RCC 7860 (cell line): ENCODE measurements around the gene COPB2.

Source experiments
- DNase-seq: peaks from one replicate; pipeline ENCODE4 v3.0.0-alpha.2; 2015; ENCODE audit warnings: low spot score
- FAIRE-seq: peaks from 2 replicates; lab custom pipeline; 2012; peaks lifted over from hg19 to GRCh38; lab: Jason Lieb, UNC

COPB2 gene

DNA sequence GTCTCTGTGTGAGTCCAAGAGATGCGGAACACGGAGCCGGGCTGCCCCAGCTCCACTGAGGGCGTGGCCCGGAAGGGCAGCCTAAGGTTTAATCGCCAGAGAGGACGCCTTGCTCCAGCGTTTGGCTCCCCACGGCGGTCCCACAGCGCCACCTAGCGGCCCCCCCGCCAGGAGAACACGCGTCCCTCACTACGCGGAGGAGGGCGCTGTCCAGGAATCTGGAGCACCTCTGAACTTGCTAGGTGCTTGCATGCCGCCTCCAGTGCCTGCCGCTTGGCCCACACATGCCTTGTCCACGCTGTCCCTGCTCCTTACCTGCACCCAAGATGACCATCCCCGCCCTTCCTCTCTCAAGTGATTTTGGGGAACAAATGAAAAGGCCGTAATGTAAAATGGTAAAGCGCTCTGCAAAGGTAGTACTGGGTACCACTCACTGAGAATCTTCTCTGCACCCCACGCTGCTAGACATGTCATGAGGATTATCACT, 60.0 kb downstream of the COPB2 start:
- DNase-seq (peak; percentile 70), FAIRE-seq (no peak)

DNA sequence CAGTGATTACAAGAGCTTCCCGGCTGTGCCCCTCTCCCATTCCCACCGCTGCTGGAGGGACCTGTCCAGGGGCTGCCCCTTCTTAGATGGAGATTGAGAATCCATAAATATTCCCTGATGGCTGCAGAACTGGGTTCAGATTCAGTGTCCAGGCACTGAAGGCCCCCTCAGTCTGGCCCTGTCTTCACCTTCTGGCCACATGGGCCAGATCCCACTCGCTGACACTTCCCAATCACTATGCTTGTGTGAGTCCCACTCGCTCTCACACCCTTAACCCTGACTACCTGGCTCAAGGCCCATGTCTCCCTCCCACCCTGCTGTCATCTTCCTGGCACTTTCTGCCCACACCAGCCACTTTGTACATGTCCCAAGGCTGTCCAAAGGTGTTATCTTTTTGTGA, 61.1 kb downstream of the COPB2 start:
- no peak for DNase-seq
- no peak for FAIRE-seq

DNA sequence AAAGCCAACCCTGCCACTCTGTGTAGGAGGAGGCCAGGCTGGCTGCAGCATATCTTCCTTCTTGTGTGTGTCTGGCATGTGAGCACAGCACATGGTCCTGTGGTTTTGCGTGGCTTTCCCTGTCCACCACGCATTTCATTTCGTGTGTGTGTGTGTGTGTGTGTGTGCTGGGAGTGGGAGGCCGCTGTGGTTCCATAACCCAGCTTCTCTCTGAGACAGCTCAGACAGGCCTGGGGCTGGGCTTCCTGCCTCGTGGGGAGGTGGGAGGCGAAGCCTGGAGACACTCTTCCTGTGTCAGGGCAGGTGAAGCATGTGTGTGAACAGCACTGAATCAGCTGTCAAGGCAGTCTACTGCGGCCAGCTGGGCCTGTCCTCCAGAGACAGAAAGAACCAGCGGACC, 61.6 kb downstream of the COPB2 start:
- DNase-seq: no peak
- no peak for FAIRE-seq

DNA sequence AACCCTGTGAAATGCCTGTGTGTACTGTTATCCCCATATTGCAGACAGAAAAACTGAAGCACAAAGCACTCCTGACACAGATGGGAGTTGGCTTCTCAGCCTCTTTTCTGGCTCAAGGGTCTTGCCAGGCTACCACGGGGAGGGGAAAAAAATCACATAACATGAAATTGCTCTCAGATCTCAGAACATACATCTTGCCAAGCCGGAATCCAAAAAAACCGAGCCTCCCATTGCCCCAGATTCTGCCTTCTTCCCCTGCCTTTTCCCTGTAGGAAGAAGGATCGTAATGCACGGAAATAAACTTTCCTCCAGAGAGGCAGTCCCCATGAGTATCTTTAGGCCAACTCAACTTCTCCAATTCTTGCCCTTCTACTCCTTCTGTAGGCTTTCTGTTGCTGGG, 62.2 kb downstream of the COPB2 start:
- no peak for DNase-seq
- FAIRE-seq: no peak

DNA sequence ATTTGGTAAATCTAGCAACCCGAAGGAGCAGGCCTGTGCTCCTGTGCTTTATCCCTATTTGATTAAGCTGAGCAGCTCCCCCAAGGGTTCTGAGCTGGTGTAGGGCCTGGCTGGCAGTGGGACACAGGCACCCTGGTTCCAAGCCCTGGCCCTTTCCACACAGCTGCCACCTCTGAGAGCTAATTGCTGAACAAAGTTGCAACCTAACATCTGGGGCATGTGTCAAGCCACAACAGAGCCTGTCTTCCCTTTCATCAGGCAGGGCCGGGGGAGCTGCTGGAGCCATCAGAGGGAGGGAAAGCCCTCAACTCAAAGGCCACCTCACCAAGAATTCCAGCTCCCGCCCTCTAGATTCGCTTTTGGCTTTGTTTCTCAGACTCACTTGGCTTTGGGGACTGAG, 62.7 kb downstream of the COPB2 start:
- DNase-seq (no peak), FAIRE-seq (no peak)

DNA sequence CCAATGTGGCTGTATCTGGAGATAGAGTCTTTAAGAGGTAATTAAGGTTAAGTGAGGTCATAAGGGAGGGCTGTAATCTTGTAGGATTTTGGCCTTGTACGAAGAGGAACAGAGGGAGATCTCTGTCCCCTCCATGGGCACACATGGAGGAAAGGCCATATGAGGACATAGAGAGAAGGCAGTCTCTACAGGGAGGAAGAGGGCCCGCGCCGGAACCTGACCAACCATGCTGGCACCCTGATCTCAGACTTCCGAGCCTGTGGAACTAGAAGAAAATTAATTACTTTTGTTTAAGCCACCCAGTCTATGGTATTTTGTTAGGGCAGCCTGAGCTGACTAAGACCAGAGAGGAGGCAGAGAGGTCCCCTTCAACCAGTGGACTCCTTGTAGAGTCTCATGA, 63.3 kb downstream of the COPB2 start:
- no peak for DNase-seq
- FAIRE-seq: no peak

DNA sequence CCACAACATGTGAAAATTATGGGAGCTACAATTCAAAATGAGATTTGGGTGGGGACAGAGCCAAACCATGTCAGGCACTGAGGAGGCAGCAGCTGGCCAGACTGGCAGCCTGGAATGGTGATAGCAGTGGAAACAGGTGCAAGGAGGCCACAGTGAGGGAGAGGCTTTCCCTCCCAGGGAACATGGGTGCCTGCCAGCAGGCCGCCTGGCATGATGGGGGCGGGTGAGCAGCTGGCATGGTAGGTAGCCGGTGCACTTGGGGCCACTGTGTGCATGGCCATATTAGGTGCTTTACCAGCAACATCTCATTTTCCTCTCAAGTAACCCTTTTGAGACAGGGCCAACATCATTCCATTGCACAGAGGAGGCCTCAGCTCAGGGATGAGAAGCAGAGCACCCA, 63.9 kb downstream of the COPB2 start:
- no peak for DNase-seq
- no peak for FAIRE-seq

DNA sequence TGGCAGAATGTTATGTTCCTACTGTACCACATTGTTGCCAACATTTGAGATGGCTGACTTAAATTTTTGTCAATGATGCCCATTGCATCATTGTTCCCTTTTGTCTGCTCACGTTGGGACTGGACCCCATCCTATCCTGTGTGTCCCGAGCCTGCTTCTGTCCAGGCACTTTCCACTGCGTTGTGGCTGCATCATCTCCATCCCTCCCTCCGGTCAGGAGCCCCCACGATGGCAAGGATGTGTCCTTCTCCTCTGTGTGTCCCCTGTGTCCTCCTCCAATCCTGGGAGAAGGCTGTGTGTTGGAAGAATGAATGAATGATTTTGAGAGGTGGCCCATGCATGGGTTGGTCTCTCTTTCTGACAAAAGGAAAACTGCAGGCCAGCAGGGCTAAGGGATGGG, 65.0 kb downstream of the COPB2 start:
- FAIRE-seq (no peak), DNase-seq (no peak)

DNA sequence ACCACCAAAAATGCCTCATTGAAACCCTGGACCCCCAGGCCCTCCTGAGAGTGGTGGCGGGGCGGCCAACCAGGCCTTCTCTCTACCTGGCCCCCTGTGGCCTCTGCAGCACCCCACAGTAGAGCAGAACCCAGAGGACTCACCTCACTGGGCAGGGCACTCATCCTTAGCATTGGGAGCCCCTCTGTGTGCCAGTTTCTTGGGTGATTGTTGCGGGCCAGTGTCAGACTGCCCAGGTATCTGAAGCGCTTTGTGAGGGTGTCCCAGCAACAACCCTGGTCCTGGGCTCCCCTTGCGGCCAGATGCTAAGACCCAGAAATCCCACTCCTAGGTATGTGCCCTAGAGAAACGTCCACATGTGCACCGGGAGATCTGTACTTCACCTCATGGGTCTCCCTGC, 66.3 kb downstream of the COPB2 start:
- DNase-seq (no peak), FAIRE-seq (no peak)

DNA sequence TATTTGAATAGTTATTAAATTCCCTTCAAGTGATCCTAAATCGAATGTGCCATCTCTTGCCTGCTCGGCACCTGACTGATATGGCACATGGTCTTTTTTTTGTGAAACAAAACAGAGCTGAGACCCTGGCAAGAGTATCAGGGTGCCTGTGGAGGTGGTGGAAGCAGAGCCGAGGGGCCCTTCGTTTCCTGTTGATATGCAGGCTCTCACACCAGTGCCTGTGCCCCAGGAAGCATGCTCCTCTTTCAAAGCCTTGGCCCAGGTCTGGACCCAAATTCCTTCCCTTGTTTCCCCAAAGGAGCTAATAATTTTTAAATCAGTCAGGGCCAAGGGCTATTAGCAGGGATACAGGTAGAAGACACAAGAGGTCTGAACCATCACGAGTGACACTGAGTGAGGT, 67.1 kb downstream of the COPB2 start:
- no peak for FAIRE-seq
- DNase-seq: no peak

DNA sequence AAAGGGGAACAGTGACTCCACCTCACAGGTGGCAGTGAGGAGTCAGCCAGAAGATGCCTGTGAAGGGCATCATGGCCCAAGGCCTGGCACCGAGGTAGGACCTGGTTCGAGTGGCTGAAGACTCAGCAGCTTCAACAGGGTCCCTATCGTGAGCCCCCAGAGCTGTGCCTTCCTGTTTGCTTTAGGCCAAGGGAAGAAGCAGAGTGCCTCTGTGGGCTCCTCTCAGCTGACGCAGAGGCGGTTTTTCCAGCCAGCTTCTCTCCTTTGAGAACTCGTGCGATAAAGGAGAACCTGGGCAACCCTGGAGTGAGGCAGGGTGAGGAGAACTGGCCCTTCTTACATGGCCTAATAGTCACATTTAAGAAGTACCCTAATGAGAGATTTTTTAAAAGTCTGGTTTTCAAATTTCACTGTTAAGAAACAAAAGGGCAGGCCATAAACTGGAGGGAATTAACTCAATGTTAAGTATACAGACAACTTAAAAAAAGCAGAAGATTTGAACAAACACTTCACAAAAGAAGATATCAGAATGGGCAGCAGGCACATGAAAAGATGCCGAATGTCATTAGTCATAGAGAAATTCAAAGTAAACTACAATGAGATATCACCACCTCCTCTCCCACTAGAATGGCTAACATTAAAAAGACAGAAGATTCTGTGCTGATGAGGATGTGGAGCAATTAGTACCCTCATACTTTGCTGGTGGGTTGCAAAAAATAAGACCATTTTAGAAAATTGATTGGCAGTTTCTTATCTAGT, 68.7 kb downstream of the COPB2 start:
- DNase-seq: no peak
- no peak for FAIRE-seq

DNA sequence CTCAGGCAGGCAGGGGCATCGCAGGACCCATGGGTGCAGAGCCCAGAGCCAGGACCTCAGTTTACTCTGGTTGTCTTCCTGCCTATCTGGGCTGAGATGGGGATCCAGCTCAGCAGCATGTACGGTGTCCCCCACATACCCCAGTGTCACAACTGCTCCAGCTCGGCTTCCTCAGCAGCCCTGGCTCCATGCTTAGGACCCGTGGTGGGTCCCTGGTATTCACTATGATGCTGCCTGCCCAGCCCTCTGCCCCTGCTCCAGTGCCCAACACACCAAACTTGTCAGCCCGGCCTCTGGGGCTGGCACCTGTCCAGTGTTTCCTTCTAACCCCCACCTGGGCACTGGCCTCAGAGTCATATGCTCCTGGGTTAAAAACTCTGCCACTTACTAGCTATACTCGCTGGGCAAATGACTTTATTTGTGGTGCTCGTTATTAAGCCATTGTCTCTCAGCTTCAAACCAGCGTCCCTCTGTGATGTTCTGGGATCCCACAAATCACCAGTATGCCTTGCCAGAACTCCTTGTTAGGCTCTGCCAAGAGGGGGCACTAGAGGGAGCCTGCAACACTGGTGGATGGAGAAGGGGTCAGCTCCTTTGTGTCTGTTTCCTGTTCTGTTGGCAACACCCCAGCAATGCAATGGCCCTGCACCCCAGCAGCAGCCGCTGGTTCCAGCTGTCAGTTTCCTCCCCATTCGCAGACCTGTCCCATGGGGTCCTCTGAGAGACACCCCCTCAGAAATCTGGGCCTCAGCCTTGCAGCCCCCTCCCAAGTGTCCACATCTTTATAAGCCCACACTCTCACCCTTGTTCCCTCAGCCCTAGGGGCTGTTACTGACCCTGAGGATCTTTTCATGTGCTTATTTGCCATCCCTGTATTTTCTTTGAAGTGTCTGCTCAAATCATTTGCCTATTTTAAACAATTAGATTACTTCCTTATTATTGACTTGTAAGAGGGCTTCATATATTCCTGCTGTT, 69.7 kb downstream of the COPB2 start:
- FAIRE-seq (no peak), DNase-seq (no peak)

DNA sequence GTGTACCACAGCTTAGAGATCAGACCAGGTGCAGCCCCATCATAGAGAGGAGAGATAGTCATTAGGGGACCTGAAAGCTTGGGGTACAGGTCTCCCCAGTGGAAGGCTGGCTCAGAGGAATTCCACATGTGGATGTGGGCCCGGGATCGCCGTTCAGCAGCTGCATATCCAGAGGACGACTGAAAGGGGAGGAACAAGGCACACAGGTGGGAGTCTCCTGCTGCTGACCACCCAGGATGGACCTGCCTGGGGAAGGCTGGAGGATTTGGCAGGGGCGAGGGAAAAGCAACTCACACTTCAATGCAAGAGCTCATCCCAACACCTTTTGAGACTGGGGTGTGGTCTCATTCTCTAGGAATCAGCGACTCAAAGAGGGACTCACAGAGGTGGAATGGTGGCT, 70.6 kb downstream of the COPB2 start:
- no peak for FAIRE-seq
- no peak for DNase-seq

DNA sequence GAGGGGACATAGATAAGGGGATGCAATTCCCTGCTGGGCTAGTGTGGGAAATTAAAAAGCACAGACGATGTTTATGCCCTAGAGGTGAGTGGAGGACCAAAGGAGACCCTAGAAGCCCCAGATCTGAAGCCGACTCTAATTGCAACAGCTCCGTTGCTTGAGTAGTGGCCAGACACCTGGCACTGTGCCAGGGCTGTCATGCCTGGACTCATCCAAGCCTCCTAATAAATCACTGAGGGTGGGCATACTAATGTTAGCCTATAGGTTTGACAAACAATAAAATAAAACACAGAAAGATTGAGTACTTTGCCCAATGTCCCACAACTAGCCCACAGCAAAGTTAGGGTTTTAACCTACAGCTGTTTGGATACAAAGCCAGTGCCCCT, 71.0 kb downstream of the COPB2 start:
- DNase-seq (no peak), FAIRE-seq (no peak)

DNA sequence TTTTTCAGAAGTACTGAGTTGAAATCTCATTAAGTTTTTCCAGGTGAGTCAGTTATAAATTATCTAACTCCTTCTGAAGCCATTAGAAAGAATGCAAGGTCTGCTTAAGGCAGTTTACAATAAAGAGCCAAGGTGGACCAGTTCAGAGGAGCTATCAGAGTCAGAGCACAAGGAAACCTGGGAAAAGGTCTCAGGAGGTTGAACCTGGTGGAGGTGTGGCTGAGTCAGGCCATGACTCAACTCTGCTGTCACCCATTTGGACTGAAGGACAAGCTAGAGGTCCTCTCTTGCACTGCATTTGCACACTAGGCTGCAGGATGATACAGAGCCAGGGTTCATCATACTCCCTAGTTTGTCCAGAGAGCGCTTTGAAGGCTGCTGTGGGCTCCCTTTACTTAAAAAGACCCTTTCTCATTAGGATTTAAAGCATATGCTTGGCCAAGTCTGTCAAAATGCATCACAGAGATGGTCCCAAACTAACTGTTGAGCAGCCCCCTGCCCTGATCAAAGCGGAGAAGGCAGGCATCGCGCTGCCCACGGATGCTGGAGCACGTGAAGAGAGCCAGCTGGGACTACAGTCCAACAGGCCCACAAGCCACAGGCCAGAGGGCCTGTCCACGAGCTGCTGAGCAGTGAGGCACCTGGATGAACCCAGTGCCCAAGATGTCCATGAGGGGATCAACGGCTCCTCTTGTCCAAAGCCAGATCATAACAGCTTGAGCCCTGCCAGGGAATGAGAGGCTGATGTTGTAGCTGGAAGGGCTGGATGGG, 71.6 kb downstream of the COPB2 start:
- FAIRE-seq (peak; percentile 45), DNase-seq (peak; percentile 69)

DNA sequence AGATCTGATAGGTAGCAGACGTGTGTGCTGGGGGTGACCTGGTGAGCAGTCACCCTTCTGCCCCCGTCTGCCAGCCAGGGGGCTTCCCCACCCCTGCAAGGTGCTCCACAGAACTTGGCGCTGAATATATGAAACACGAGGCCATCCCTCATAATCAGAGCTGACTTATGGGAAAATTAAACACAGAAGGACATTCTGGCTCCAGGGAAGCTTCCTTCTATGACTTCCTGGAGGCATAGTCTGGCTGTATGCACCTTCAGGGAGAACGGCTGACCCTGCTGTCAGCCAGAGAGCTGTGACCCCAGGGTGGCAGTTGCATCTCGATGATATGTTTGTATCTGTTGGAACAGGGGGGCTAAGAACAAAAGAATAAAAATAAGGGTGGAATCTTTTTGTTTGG, 72.2 kb downstream of the COPB2 start:
- no peak for DNase-seq
- no peak for FAIRE-seq

DNA sequence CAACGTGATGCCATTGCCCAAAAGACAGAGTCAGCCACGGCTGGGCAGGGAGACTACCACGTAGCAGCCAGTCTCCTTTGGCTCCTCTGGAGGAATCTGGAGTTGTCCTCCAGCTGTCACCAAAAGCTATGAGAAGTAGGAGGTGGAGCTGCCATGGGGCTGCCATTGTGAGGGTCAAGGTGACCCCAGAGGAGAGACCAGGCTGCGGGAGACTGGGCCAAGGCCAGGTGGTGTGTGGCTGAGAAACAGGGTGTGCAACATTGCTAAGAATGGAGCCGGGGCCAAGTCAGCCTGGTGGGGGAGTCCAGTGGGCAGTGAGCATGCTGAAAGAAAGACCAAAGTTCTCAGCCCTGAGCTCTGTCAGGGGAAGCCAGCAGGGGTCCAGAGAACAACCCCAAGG, 75.5 kb downstream of the COPB2 start:
- DNase-seq (no peak), FAIRE-seq (no peak)

DNA sequence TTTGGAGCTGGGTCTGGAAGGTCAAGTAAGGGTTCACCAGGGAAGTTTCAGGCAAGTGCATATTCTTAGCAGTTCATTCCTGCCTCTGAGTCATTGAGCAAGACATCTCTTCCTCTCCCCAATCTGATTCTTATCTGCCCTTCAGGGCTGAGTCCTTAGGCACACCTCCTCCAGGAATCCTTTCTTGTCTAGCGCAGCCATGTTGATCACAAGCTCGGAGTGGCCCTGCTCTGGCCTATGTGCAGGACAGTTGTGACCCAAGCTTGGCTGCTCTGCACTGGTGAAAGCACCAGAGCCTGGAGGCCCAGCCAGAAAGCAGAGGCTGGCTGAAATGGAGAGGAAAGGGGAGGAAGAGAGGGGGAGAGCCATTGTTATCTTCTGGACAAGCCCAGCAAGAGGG, 76.5 kb downstream of the COPB2 start:
- DNase-seq (peak; percentile 74), FAIRE-seq (peak; percentile 21)

DNA sequence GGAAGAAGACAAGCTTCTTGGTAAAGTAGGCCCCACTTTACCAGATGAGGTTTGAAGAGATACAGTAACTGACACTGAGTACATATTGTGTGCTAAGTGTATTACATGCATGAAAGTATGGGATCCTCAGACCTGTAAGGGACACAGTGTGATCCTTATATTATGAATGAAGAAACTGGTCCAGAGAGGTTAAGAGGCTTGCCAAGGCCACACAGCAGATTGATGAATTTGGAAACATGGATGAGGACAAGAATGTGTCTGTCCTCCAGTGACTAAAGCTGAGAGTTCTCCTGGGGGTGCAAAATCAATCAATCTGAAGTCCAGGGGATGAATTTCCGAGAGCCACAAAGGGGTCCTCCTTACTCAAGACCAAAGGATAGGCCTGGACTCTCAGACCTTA, 77.0 kb downstream of the COPB2 start:
- FAIRE-seq (no peak), DNase-seq (no peak)

DNA sequence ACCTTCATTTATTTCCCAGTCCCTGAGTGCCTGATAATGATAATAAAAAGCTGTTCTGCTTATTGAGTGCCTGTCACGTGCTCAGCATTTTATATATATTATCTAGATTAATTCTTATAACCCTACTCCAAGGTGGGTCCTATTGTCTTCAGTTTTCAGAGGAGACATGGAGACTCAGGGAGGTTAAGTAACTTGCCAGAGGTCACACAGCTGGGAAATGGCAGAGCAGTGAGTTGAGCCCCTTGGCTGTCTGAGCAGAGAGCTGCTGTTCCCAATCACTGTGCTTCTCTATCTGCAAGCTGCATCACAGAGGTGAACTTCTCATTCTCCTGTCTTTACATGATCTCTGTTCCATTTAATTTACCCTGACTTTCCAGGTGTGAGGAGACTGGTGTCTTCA, 77.9 kb downstream of the COPB2 start:
- DNase-seq: no peak
- no peak for FAIRE-seq

DNA sequence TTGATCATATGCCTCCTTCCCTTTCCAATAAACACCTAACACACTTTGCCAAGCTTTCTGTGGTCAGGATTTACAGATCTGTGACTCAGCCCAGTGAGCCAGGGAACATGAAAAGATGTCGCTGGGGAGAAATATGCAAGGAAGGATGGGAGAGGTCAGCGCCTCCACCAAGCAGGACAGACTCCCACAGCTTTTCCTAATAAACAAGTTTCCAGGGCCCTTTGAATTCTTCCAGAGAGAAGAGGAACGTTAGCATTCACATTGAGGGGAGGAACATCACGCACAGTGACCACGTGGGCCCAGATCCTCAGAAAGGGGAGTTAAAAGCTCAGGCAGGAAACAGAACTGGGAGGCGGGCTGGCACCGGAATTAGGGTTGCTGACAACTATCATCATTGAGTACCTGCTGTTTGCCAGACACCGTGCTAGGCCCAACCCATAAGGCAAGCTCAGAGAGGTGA, 78.9 kb downstream of the COPB2 start:
- DNase-seq (peak; percentile 86), FAIRE-seq (peak; percentile 88)
